K562 (cell line): ENCODE data around the gene CERS2. TPM values are rescaled to one million over a fixed set of nuclear protein-coding genes. Genes with fewer than 3 reads are reported as not detected.

Experiments
- BACH1 ChIP-seq: fragments of 200-800 bp; sonication (Bioruptor generic); IDR thresholded peaks from 2 replicates; pipeline ENCODE4 v1.6.1; 2016; ENCODE audit warnings: missing genetic modification characterization, missing compliant biosample characterization
- CBX3 ChIP-seq, 2 experiments: IDR thresholded peaks; 1 replicate in 1 of 2; 2 replicates in 1 of 2; pipeline ENCODE4 v1.6.1; 2012; ENCODE audit warnings: inconsistent platforms in 2 of 2, low read length in 2 of 2, borderline replicate concordance in 1 of 2, control low read depth in 1 of 2
- FIP1L1 ChIP-seq: fragments of 200-400 bp; formaldehyde crosslinking; IDR thresholded peaks from 2 replicates; pipeline ENCODE4 v1.6.1; 2018; ENCODE audit warnings: mild to moderate bottlenecking, low read depth, low read length; ENCODE audit not compliant: poor library complexity, severe bottlenecking
- FOS ChIP-seq: IDR thresholded peaks from 3 replicates; pipeline ENCODE4 v1.6.1; 2011; ENCODE audit not compliant: insufficient read length; ENCODE audit errors: extremely low read depth
- GATA2 ChIP-seq: sonication (generic); formaldehyde crosslinking; IDR thresholded peaks from 2 replicates; pipeline ENCODE4 v1.4.0; 2020; ENCODE audit warnings: mild to moderate bottlenecking, missing genetic modification reagents
- GTF2F1 ChIP-seq: IDR thresholded peaks from 2 replicates; pipeline ENCODE4 v1.6.1; 2011; ENCODE audit warnings: low read depth, low read length, improper control_type of control experiment
- JUND ChIP-seq, 2 experiments: IDR thresholded peaks; 2 replicates in 1 of 2; 3 replicates in 1 of 2; pipeline ENCODE4 v1.6.1; 2011; ENCODE audit warnings: borderline replicate concordance in 2 of 2, low read depth in 2 of 2, low read length in 2 of 2, improper control_type of control experiment in 1 of 2, missing biosample characterization in 1 of 2, missing genetic modification characterization in 1 of 2, missing genetic modification reagents in 1 of 2
- KDM2B ChIP-seq: fragments of 250-450 bp; sonication (Bioruptor Pico); IDR thresholded peaks from 2 replicates; pipeline ENCODE4 v1.8.0; 2021; ENCODE audit warnings: mild to moderate bottlenecking, moderate library complexity
- MCM3 ChIP-seq: fragments of 450-650 bp; IDR thresholded peaks from 2 replicates; pipeline ENCODE4 v1.6.1; 2016
- PHF21A ChIP-seq: fragments of 450-650 bp; IDR thresholded peaks from 2 replicates; pipeline ENCODE4 v1.6.1; 2017; ENCODE audit warnings: low read depth, borderline replicate concordance
- PYGO2 ChIP-seq: fragments of 450-650 bp; IDR thresholded peaks from 2 replicates; pipeline ENCODE4 v1.6.1; 2016; ENCODE audit warnings: mild to moderate bottlenecking, missing genetic modification characterization, moderate library complexity, missing compliant biosample characterization
- RBM14 ChIP-seq: fragments of 200-400 bp; formaldehyde crosslinking; IDR thresholded peaks from 2 replicates; pipeline ENCODE4 v1.6.1; 2018; ENCODE audit warnings: low read depth, mild to moderate bottlenecking, low read length, moderate library complexity, borderline replicate concordance; ENCODE audit not compliant: insufficient read depth
- SRF ChIP-seq, 2 experiments: fragments of 250-450, 450-650 bp in 1 of 2; sonication (Bioruptor Pico) in 1 of 2; sonication (generic) in 1 of 2; formaldehyde crosslinking; IDR thresholded peaks; 2 replicates each; pipeline versions ENCODE4 v1.5.0 to v1.5.1; 2020 to 2022; ENCODE audit warnings: mild to moderate bottlenecking in 1 of 2, missing genetic modification reagents in 1 of 2
- SRSF9 ChIP-seq: fragments of 200-400 bp; formaldehyde crosslinking; IDR thresholded peaks from 2 replicates; pipeline ENCODE4 v1.6.1; 2017; ENCODE audit warnings: low read depth, low read length, borderline replicate concordance
- STAG1 ChIP-seq: sonication (generic); formaldehyde crosslinking; IDR thresholded peaks from 2 replicates; pipeline ENCODE4 v1.5.0; 2020; ENCODE audit warnings: missing genetic modification reagents, borderline replicate concordance
- U2AF2 ChIP-seq: fragments of 200-400 bp; formaldehyde crosslinking; optimal IDR thresholded peaks from 2 replicates; pipeline ENCODE3; 2017; ENCODE audit warnings: low read depth, mild to moderate bottlenecking, low read length
- ZNF146 ChIP-seq: IDR thresholded peaks from one replicate; pipeline ENCODE4 v1.6.1; 2018; ENCODE audit warnings: missing compliant biosample characterization; ENCODE audit not compliant: unreplicated experiment
- ZNF274 ChIP-seq: IDR thresholded peaks from 2 replicates; pipeline ENCODE4 v1.6.1; 2011; ENCODE audit warnings: low read depth, mild to moderate bottlenecking, low read length, moderate library complexity, borderline replicate concordance
- ZNF324 ChIP-seq: fragments of 250-450 bp; sonication (Bioruptor Pico); IDR thresholded peaks from 2 replicates; pipeline ENCODE4 v1.4.0; 2020; ENCODE audit warnings: mild to moderate bottlenecking
- ZNF41 ChIP-seq: fragments of 250-450 bp; sonication (Bioruptor Pico); conservative IDR thresholded peaks from 2 replicates; pipeline ENCODE4 v1.4.0; 2020; ENCODE audit warnings: mild to moderate bottlenecking
- polyA plus RNA-seq, 8 experiments: library from polyadenylated mRNA; depleted of rRNA in 4 of 8; stranded (reverse) in 5 of 8; unstranded in 3 of 8; fragments of >200 nt; fragmentation: Nextera tagmentation in 2 of 8; fragmentation: Illumina TruSeq in 1 of 8; extraction: Ambion mirVana in 2 of 8; extraction: Trizol in 1 of 8; gene quantifications; 2 replicates each; pipeline versions ENCODE4 v1.2.1 to v1.2.3, GENCODE V29; 2011 to 2014; ENCODE audit warnings: inconsistent platforms in 1 of 8, missing spikeins in 1 of 8
- total RNA-seq, 7 experiments: library from RNA; depleted of rRNA in 6 of 7; stranded (reverse); fragments of >200 nt in 6 of 7; fragmentation: Illumina TruSeq in 2 of 7; extraction: Trizol in 2 of 7; gene quantifications; 2 replicates each; pipeline versions ENCODE4 v1.2.1 to v1.2.3, GENCODE V29; 2011 to 2021; ENCODE audit warnings: low replicate concordance in 1 of 7
- TF ChIP-seq, protein P1 (sequence below): fragments of 200-400 bp; formaldehyde crosslinking; IDR thresholded peaks from 2 replicates; pipeline ENCODE4 v1.6.1; 2017; ENCODE audit warnings: mild to moderate bottlenecking, low read depth, low read length, moderate library complexity
- TF ChIP-seq, protein P2 (sequence below): fragments of 150-350 bp; IDR thresholded peaks from 2 replicates; pipeline ENCODE4 v1.6.1; 2014; ENCODE audit warnings: low read depth, mild to moderate bottlenecking, low read length, borderline replicate concordance

Gene CERS2
- total and polyA plus RNA-seq, 9 of the 15 experiments (the other 6 are each of a cell fraction or from before 2014, with no cell fraction given): 23.4 to 295 (median 132) TPM

DNA sequence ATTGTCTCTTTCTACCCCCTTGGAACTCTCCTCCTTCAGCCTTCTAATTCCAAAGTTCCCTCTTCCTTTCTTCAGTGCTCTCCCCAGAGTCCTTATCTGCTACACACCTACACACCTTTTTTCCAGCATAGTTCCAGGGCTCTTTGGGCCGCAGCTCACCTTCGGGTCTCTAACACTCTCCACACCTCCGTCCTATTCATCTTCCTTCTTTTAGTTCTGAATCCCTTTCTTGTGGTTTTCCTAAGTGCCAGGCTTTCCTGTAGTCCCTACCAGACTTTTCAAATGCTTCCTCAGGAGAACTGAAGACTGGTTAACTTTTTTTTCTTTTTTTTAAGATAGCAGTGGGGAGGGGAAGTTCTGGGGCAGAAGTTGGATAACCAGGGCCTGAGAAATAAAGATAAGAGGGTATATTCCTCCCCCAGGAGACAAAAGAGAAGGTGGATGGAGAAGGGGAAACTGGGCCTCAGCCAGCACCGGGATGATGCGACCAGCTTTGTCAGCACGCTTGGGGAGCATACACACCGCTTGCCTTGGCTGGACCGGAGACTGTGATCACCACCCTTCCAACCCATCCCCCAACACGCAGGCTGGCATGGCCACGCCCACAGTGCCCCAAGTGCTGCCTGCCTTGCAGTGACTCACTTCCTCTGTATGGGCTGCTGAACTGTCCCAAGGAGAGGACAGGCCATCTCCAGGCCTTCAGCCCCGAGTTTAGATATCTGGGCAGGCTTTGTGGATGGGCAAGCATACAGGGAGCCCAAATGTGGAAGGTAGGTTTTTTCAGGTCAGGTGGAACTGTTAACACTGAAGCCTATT lies 2.5 kb upstream of the CERS2 start (continued):
- TF ChIP-seq GATA2 (CRISPR knock-in tag): peak; percentile 85
- TF ChIP-seq BACH1 (tag): no peak
- TF ChIP-seq FIP1L1: no peak
- peak; percentile 77 for TF ChIP-seq JUND (IDR thresholded peaks at IDR 0.05; ENCODE audit: borderline replicate concordance, low read depth, low read length)
- TF ChIP-seq JUND (tag; IDR thresholded peaks at IDR 0.05; ENCODE audit: borderline replicate concordance, low read depth, low read length): peak; percentile 83; the same call in 2 of the 3 replicates
- TF ChIP-seq CBX3 (IDR thresholded peaks at IDR 0.05; ENCODE audit: borderline replicate concordance in 1 of 2, low read length in 2 of 2): peak in 1 of 2 experiments; percentile 55; a peak in 2 of 3 replicates
- TF ChIP-seq ZNF274: no peak
- no peak for TF ChIP-seq RBM14
- peak; percentile 55; the same call in 1 of the 2 replicates for TF ChIP-seq PYGO2 (tag)
- TF ChIP-seq KDM2B (CRISPR knock-in tag): no peak
- no peak for TF ChIP-seq MCM3
- TF ChIP-seq SRF (CRISPR knock-in tag; IDR thresholded peaks at IDR 0.05): 0 out of 4 replicates have a peak, but pooled peaks of 1 of the 2 experiments have one; percentile 50
- TF ChIP-seq PHF21A: no peak
- no peak for TF ChIP-seq ZNF324 (CRISPR knock-in tag)
- TF ChIP-seq ZNF41 (CRISPR knock-in tag): no peak
- no peak for TF ChIP-seq STAG1 (CRISPR knock-in tag)
- TF ChIP-seq GTF2F1: 0 out of 2 replicates have a peak, but pooled peaks have one; percentile 11
- TF ChIP-seq FOS: no peak
- TF ChIP-seq, protein P1, sequence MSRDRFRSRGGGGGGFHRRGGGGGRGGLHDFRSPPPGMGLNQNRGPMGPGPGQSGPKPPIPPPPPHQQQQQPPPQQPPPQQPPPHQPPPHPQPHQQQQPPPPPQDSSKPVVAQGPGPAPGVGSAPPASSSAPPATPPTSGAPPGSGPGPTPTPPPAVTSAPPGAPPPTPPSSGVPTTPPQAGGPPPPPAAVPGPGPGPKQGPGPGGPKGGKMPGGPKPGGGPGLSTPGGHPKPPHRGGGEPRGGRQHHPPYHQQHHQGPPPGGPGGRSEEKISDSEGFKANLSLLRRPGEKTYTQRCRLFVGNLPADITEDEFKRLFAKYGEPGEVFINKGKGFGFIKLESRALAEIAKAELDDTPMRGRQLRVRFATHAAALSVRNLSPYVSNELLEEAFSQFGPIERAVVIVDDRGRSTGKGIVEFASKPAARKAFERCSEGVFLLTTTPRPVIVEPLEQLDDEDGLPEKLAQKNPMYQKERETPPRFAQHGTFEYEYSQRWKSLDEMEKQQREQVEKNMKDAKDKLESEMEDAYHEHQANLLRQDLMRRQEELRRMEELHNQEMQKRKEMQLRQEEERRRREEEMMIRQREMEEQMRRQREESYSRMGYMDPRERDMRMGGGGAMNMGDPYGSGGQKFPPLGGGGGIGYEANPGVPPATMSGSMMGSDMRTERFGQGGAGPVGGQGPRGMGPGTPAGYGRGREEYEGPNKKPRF: no peak
- no peak for TF ChIP-seq SRSF9
- TF ChIP-seq U2AF2: no peak
- no peak for TF ChIP-seq ZNF146 (CRISPR knock-in tag)
- TF ChIP-seq, protein P2, sequence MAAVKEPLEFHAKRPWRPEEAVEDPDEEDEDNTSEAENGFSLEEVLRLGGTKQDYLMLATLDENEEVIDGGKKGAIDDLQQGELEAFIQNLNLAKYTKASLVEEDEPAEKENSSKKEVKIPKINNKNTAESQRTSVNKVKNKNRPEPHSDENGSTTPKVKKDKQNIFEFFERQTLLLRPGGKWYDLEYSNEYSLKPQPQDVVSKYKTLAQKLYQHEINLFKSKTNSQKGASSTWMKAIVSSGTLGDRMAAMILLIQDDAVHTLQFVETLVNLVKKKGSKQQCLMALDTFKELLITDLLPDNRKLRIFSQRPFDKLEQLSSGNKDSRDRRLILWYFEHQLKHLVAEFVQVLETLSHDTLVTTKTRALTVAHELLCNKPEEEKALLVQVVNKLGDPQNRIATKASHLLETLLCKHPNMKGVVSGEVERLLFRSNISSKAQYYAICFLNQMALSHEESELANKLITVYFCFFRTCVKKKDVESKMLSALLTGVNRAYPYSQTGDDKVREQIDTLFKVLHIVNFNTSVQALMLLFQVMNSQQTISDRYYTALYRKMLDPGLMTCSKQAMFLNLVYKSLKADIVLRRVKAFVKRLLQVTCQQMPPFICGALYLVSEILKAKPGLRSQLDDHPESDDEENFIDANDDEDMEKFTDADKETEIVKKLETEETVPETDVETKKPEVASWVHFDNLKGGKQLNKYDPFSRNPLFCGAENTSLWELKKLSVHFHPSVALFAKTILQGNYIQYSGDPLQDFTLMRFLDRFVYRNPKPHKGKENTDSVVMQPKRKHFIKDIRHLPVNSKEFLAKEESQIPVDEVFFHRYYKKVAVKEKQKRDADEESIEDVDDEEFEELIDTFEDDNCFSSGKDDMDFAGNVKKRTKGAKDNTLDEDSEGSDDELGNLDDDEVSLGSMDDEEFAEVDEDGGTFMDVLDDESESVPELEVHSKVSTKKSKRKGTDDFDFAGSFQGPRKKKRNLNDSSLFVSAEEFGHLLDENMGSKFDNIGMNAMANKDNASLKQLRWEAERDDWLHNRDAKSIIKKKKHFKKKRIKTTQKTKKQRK: no peak
